ENCODE data around the gene PANK4. TPM values are rescaled to one million over a fixed set of nuclear protein-coding genes. Genes with fewer than 3 reads are reported as not detected.

Gene PANK4
- polyA plus RNA-seq, 1 experiment, result 17.1 TPM

GRCh38 chr1:2471159-2471471, 55.3 kb downstream of the PANK4 start:
- Histone ChIP-seq H3K36me3 (ENCODE audit: control insufficient read depth, insufficient read depth, low read length) (no peaks in the 10 kb centered on the region), H3K27me3 (ENCODE audit: control insufficient read depth, insufficient read depth, low read length) (peaks cover 3% of the 10 kb centered on the region; the same call in 1 of the 2 replicates), H3K4me3 (ENCODE audit: low read depth, low read length) (no peak overlapping the region)
- TF ChIP-seq CTCF (IDR thresholded peaks at IDR 0.05; ENCODE audit: insufficient read depth, low read depth, low read length), result no peak
- POLR2A ChIA-PET, result no interaction called here
- CTCF ChIA-PET, result no interaction called here
- no peak for DNase-seq (ENCODE audit: low read depth)

GRCh38 chr1:2470290-2471158, 55.9 kb downstream of the PANK4 start:
- no peaks in the 10 kb centered on the region for H3K36me3 ChIP-seq (ENCODE audit: control insufficient read depth, insufficient read depth, low read length)
- H3K27me3 ChIP-seq (ENCODE audit: control insufficient read depth, insufficient read depth, low read length), result peaks cover 3% of the 10 kb centered on the region; the same call in 1 of the 2 replicates
- no peak for TF ChIP-seq CTCF (IDR thresholded peaks at IDR 0.05; ENCODE audit: insufficient read depth, low read depth, low read length)
- H3K4me3 ChIP-seq (ENCODE audit: low read depth, low read length), result no peak overlapping the region
- no peak for DNase-seq (ENCODE audit: low read depth)
- ChIA-PET CTCF (no interaction called here), POLR2A (no interaction called here)

- ChIA-PET CTCF (no interaction called here), POLR2A (no interaction called here)
Measured at GRCh38 chr1:2469103-2469940, 57.1 kb downstream of the PANK4 start.

GRCh38 chr1:2468540-2468939, 57.9 kb downstream of the PANK4 start:
- ChIA-PET CTCF (interaction anchor here (0.7 to 1.0 kb wide), 2 partner anchors 9 to 19 kb away, joined by 3 read pairs; no protein-coding TSS in a partner anchor), POLR2A (no interaction called here)
- no peak for DNase-seq (ENCODE audit: low read depth)
- Histone ChIP-seq H3K4me3 (ENCODE audit: low read depth, low read length) (no peak overlapping the region), H3K36me3 (ENCODE audit: control insufficient read depth, insufficient read depth, low read length) (no peaks in the 10 kb centered on the region), H3K27me3 (ENCODE audit: control insufficient read depth, insufficient read depth, low read length) (peaks cover 13% of the 10 kb centered on the region)
- TF ChIP-seq CTCF (IDR thresholded peaks at IDR 0.05; ENCODE audit: insufficient read depth, low read depth, low read length), result no peak

More at GRCh38 chr1:2469103-2469940, 57.1 kb downstream of the PANK4 start:
- H3K4me3 ChIP-seq (ENCODE audit: low read depth, low read length), result no peak overlapping the region
- peaks cover 8% of the 10 kb centered on the region for H3K27me3 ChIP-seq (ENCODE audit: control insufficient read depth, insufficient read depth, low read length)
- no peaks in the 10 kb centered on the region for H3K36me3 ChIP-seq (ENCODE audit: control insufficient read depth, insufficient read depth, low read length)
- no peak for TF ChIP-seq CTCF (IDR thresholded peaks at IDR 0.05; ENCODE audit: insufficient read depth, low read depth, low read length)
- DNase-seq (ENCODE audit: low read depth), result no peak

GRCh38 chr1:2468041-2468472, 58.3 kb downstream of the PANK4 start:
- no peaks in the 10 kb centered on the region for H3K36me3 ChIP-seq (ENCODE audit: control insufficient read depth, insufficient read depth, low read length)
- peaks cover 16% of the 10 kb centered on the region for H3K27me3 ChIP-seq (ENCODE audit: control insufficient read depth, insufficient read depth, low read length)
- no peak overlapping the region for H3K4me3 ChIP-seq (ENCODE audit: low read depth, low read length)
- CTCF ChIA-PET, result interaction anchor here (0.7 to 1.0 kb wide), 2 partner anchors 8 to 18 kb away, joined by 3 read pairs; no protein-coding TSS in a partner anchor
- no peak for TF ChIP-seq CTCF (IDR thresholded peaks at IDR 0.05; ENCODE audit: insufficient read depth, low read depth, low read length)
- POLR2A ChIA-PET, result no interaction called here
- DNase-seq (ENCODE audit: low read depth), result no peak

Measured in BJ (cell line).